ENCODE data around the gene CPTP. TPM values are rescaled to one million over a fixed set of nuclear protein-coding genes. Genes with fewer than 3 reads are reported as not detected.

The CPTP gene
- total RNA-seq, 1 donor, result 17.7 TPM

GRCh38 chr1:1336931-1337792, 12.6 kb downstream of the CPTP start:
- no peak overlapping the region for H3K4me3 ChIP-seq (ENCODE audit: low read depth, low read length)
- no peak for TF ChIP-seq CTCF (IDR thresholded peaks at IDR 0.05; ENCODE audit: insufficient read depth, low read length)
- DNase-seq (ENCODE audit: low read depth), result no peak

GRCh38 chr1:1337793-1338147, 13.2 kb downstream of the CPTP start:
- no peak for TF ChIP-seq CTCF (IDR thresholded peaks at IDR 0.05; ENCODE audit: insufficient read depth, low read length)
- H3K4me3 ChIP-seq (ENCODE audit: low read depth, low read length), result no peak overlapping the region
- no peak for DNase-seq (ENCODE audit: low read depth)

GRCh38 chr1:1338278-1338677, 13.7 kb downstream of the CPTP start:
- H3K4me3 ChIP-seq (ENCODE audit: low read depth, low read length), result no peak overlapping the region
- no peak for DNase-seq (ENCODE audit: low read depth)
- TF ChIP-seq CTCF (IDR thresholded peaks at IDR 0.05; ENCODE audit: insufficient read depth, low read length), result no peak

GRCh38 chr1:1340185-1340584, 15.6 kb downstream of the CPTP start:
- no peak for DNase-seq (ENCODE audit: low read depth)
- no peak for TF ChIP-seq CTCF (IDR thresholded peaks at IDR 0.05; ENCODE audit: insufficient read depth, low read length)
- no peak overlapping the region for H3K4me3 ChIP-seq (ENCODE audit: low read depth, low read length)

- H3K4me3 ChIP-seq (ENCODE audit: low read depth, low read length), result no peak overlapping the region
- DNase-seq (ENCODE audit: low read depth), result no peak
- no peak for TF ChIP-seq CTCF (IDR thresholded peaks at IDR 0.05; ENCODE audit: insufficient read depth, low read length)
Observed at GRCh38 chr1:1340791-1341548, 16.4 kb downstream of the CPTP start.

- no peak for TF ChIP-seq CTCF (IDR thresholded peaks at IDR 0.05; ENCODE audit: insufficient read depth, low read length)
- H3K4me3 ChIP-seq (ENCODE audit: low read depth, low read length), result no peak overlapping the region
- DNase-seq (ENCODE audit: low read depth), result no peak
Observed at GRCh38 chr1:1341549-1342021, 17.0 kb downstream of the CPTP start.
